Measurements from ENCODE around the gene PDE6B.

PDE6B gene

DNA sequence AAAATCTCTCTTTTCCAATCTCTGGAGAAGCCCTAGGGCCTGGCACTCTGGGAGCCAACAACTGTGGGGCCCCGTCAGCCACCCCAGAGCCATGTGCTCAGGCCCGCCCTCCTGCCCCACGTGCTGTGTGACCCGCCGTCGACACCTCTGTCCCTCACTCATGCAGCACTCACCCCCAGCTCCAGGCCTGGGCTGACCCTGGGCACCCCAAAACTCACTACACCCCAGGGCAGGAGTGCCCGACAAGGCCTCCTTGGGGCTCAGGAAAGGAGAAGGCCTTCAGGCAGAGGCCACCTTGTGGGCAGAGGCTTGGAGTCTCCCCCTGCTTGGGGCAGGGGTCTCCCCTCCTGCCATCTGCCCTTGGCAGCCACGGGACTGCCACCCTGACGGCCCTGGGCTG lies 54.7 kb downstream of the PDE6B start:
- no peak overlapping the region for H3K9ac ChIP-seq (ENCODE audit: low read length)
- H3K4me3 ChIP-seq (ENCODE audit: low read length), result no peak overlapping the region
- peaks cover 3% of the 10 kb centered on the region for H3K4me1 ChIP-seq (ENCODE audit: control insufficient read depth, insufficient read depth, low read length)
- peaks cover 2% of the 10 kb centered on the region for H3K27me3 ChIP-seq (ENCODE audit: control insufficient read depth, insufficient read depth, low read length)
- H3K27ac ChIP-seq (ENCODE audit: low read depth, low read length), result no peak overlapping the region
- H3K36me3 ChIP-seq (ENCODE audit: control insufficient read depth, insufficient read depth, low read length), result peaks cover under 1% of the 10 kb centered on the region

DNA sequence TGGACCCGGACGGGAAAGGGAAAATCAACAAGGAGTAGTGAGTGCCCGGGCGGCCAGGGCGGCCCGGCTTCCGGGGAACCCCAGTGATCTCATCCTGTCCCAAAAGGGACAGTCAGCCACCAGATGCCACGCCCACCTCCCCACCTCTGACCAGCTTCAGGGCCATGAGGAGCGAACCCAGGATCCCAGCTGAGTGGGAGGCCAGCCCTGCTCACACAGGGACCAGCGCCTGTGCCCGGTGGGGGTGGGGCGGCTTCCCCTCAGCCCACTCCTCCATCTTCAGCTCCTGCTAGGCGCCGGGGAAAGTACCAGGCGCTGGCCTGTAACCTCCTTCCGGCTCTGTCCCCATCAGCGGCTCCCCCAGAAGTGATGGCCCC lies 55.2 kb downstream of the PDE6B start:
- no peaks in the 10 kb centered on the region for H3K4me1 ChIP-seq (ENCODE audit: control insufficient read depth, insufficient read depth, low read length)
- H3K9ac ChIP-seq (ENCODE audit: low read length), result no peak overlapping the region
- peaks cover 2% of the 10 kb centered on the region for H3K27me3 ChIP-seq (ENCODE audit: control insufficient read depth, insufficient read depth, low read length)
- H3K27ac ChIP-seq (ENCODE audit: low read depth, low read length), result no peak overlapping the region
- H3K4me3 ChIP-seq (ENCODE audit: low read length), result peak overlapping the region; percentile 41
- H3K36me3 ChIP-seq (ENCODE audit: control insufficient read depth, insufficient read depth, low read length), result peaks cover 2% of the 10 kb centered on the region

DNA sequence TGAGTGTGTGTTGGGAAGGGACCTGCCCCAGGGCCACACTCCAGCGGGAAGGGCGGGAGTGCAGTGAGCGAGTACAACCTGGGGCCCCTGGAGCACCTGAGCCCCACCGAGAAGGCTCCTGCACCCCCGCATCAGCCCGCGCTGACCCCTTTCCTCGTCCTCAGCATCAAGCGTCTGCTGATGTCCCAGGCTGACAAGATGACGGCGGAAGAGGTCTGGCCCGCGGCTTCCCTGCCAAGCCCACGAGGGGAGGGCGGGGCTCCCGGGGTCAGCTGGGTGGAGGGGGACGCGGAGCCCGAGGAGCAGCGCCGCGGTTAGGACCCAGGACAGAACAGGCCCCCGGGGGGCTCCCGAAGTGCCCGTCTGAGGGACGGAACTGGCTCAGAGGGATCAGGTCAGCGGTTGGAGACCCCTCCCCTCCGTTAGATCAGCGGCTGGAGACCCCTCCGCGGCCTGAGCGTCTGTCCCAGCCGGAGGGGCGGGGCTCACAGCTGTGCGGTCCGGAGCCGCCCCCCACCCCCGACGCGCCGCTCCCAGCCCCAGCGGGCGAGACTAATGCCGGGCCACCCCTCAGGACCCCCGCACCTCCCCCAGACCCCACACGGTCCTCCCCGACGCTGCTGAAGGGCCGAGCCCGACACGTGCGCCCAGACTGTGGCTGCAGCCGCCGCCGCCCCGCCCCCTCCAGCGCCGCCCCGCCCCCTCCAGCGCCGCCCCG lies 55.7 kb downstream of the PDE6B start:
- H3K4me3 ChIP-seq (ENCODE audit: low read length), result peak overlapping the region; percentile 41
- peaks cover 2% of the 10 kb centered on the region for H3K36me3 ChIP-seq (ENCODE audit: control insufficient read depth, insufficient read depth, low read length)
- no peaks in the 10 kb centered on the region for H3K4me1 ChIP-seq (ENCODE audit: control insufficient read depth, insufficient read depth, low read length)
- no peak overlapping the region for H3K27ac ChIP-seq (ENCODE audit: low read depth, low read length)
- H3K27me3 ChIP-seq (ENCODE audit: control insufficient read depth, insufficient read depth, low read length), result peaks cover 2% of the 10 kb centered on the region
- no peak overlapping the region for H3K9ac ChIP-seq (ENCODE audit: low read length)

DNA sequence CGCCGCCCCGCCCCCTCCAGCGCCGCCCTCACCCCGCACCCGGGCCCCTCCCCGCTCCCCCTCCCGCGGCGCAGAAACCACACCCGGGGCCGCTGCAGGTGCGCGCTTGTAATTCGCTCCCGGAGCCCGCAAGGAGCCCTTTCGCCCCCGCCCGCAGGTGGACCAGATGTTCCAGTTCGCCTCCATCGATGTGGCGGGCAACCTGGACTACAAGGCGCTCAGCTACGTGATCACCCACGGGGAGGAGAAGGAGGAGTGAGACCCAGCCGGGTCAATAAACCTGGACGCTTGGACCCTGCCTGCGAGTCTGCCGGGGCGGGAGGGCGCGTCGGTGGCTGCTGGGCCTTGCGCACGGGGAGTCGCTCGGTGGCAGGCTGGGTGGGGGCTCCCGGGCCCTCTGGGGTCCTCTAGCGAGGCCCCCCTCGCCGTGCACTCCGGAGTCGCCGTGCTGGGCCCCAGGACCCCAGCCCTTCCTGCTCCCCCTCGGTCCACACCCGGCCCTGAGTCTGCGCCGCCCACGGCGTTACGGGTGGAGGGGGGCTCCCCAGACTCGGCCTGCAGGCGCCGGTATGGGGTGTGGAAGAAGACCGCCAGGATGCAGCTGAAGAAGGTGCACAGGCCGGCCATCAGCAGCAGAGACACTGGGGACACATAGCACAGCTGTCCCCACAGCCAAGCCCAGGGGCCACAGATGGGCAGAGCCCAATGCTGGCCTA lies 56.5 kb downstream of the PDE6B start:
- Histone ChIP-seq H3K9ac (ENCODE audit: low read length) (no peak overlapping the region), H3K4me1 (ENCODE audit: control insufficient read depth, insufficient read depth, low read length) (no peaks in the 10 kb centered on the region), H3K36me3 (ENCODE audit: control insufficient read depth, insufficient read depth, low read length) (peaks cover 2% of the 10 kb centered on the region), H3K27ac (ENCODE audit: low read depth, low read length) (no peak overlapping the region), H3K4me3 (ENCODE audit: low read length) (no peak overlapping the region), H3K27me3 (ENCODE audit: control insufficient read depth, insufficient read depth, low read length) (peaks cover 2% of the 10 kb centered on the region)

DNA sequence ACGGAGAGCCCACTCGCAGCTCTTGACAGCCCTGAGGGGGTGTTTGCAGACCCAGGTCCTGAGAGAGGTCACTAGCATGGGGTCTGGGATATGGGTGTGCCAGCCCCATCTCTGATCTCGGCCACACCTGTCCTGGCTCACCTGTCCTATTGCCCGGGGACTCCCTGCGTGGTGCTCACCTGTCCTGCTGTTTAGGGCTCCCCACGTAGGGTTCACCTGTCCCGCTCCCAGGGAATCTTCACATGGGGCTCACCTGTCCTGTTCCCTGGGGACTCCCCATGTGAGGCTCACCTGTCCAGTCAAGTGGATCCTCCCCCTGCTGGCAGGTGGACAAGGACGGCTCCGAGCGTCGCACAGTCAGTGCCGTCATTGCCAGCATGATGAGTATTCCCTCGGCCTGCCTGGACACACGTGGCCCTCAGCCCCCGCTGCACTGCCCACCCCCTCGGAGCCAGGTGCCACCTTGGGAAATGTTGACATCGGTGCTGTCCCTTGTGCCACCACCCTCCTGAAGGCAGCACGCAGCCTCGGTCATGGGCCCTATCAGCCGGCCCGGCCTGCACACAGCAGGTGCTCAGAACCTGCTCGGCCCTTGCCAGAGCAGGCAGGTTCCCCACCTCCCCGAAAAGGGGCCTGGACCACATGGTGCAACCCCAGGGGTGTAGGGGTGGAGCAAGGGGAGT lies 57.3 kb downstream of the PDE6B start:
- H3K27me3 ChIP-seq (ENCODE audit: control insufficient read depth, insufficient read depth, low read length), result peaks cover 2% of the 10 kb centered on the region
- peaks cover under 1% of the 10 kb centered on the region for H3K4me1 ChIP-seq (ENCODE audit: control insufficient read depth, insufficient read depth, low read length)
- no peak overlapping the region for H3K4me3 ChIP-seq (ENCODE audit: low read length)
- H3K36me3 ChIP-seq (ENCODE audit: control insufficient read depth, insufficient read depth, low read length), result peaks cover 2% of the 10 kb centered on the region
- H3K9ac ChIP-seq (ENCODE audit: low read length), result no peak overlapping the region
- no peak overlapping the region for H3K27ac ChIP-seq (ENCODE audit: low read depth, low read length)

DNA sequence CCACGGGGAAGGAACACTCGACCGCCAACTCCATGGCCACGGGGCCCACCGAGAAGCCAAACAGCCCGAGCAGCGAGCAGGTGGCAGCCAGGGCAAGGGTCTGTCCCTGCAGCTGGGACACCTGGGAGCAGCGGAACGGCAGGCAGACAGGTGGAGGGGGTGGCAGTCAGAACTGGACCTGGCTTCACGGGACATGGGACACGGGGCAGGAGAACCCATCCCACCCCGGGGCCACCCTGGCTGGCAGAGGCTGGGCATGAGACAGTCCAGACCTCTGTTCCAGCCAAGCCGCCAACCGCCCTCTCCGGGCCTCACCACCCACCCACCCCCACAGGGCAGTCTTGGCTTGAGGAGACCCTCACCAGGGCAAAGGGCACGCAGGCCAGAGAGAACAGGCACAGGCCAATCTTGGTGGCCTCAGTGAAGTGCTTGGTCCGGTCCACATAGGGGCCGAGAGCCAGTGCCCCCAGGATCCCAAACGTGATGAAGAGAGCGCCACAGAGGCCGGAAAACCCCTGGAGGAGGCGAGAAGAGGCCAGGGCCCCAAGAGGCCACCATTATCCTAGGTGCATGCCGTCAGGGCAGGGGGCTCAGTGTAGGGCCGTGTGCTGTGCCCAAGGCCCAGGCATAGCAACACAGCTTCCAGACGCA lies 58.0 kb downstream of the PDE6B start:
- Histone ChIP-seq H3K27me3 (ENCODE audit: control insufficient read depth, insufficient read depth, low read length) (peaks cover 2% of the 10 kb centered on the region), H3K36me3 (ENCODE audit: control insufficient read depth, insufficient read depth, low read length) (peaks cover 2% of the 10 kb centered on the region), H3K4me1 (ENCODE audit: control insufficient read depth, insufficient read depth, low read length) (peaks cover 2% of the 10 kb centered on the region), H3K9ac (ENCODE audit: low read length) (no peak overlapping the region), H3K4me3 (ENCODE audit: low read length) (no peak overlapping the region), H3K27ac (ENCODE audit: low read depth, low read length) (no peak overlapping the region)

DNA sequence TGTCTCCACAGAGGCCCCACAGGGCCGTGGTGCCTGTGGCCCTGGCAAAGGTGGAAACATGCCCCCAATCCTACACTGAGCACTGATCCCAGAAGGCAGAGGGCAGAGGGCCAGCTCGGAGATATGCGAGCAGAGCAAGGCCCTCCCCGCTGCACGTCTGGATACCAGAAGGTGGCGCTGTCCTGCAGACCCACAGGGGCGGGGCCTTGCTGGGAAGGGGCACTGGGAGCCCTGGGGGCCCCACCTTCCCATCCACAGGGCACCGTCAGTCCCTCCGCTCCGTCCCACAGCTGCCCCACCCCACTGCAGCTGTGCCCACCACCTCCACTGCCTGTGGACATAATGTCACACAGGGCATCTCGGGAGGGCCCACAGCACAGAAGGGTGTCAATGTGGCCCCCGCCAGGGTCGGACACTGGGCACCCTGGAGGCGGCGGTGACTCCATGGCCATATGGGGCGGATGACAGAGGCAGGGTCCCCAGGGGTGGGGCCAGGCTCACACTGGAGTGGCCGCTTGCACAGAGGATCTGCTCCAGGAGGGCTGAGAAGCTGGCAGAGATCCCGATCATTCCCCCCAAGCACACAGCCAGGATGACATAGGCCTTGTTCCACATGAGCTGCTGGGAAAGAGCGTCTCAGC lies 58.7 kb downstream of the PDE6B start:
- Histone ChIP-seq H3K36me3 (ENCODE audit: control insufficient read depth, insufficient read depth, low read length) (peaks cover 2% of the 10 kb centered on the region), H3K27me3 (ENCODE audit: control insufficient read depth, insufficient read depth, low read length) (peaks cover 2% of the 10 kb centered on the region), H3K27ac (ENCODE audit: low read depth, low read length) (no peak overlapping the region), H3K4me3 (ENCODE audit: low read length) (no peak overlapping the region), H3K4me1 (ENCODE audit: control insufficient read depth, insufficient read depth, low read length) (peaks cover 2% of the 10 kb centered on the region), H3K9ac (ENCODE audit: low read length) (no peak overlapping the region)

DNA sequence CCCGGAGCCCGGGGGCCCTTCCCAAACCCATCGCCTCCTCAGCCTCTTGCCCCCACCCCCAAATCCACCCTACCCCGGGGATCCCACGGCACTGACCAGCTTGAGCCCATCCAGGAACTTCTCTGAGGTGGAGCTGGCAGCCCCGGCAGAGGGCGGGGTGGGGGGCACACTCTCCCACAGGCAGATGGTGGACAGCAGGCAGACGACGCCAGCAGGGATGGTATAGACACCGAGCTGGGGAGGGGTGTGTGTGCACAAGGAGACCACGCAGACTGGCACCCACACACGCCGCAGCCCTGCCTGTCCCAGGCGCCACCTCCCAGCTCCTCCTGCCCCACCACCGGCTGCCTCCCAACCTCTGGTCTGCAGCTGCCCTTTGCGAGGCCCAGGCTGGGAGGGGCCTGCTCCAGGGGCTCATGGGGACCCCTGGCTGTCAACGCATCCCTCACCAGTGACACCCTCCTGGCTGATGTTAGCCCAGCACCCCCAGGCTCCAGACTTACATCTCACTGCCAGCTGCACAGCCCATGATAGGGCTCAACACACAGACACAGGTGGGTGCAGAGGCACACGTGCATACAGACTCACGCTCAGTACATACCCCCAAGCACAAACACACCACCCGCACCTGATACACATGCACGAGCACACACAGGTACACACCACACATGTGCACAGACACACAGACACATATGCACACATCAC lies 59.4 kb downstream of the PDE6B start:
- peaks cover 2% of the 10 kb centered on the region for H3K27me3 ChIP-seq (ENCODE audit: control insufficient read depth, insufficient read depth, low read length)
- H3K4me3 ChIP-seq (ENCODE audit: low read length), result no peak overlapping the region

DNA sequence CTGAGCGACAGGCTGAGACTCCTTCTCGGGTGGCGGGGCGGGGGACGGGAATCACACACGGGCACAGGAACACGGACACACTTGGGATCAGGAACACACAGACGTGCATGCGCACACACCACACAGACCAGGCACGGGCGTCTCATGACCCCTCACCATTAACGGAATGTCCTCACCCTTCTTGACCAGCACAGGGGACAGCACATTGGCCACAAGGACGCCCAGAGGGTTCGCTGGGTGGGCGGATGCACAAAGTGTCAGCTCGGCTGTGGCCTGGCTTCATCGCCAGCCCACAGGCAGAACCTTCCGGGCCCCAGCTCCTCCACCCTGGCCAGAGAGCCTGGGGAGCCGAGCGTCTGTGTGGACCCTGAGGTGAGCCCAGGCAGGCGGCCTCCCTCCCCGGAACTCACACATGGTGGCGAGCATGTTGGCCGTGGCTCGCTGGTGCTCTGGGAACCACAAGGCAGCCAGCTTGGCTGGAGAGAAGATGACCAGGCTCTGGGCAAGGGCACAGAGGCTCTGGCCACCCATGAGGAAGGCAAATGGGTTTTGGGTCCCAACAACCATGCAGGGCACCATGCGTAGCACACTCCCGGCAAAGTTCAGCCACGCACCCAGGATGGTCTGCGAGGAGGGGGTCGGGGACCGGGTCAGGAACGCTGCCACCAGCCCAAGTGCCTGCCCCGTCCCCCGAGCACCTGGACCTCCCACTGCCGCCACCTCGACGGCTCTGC lies 60.5 kb downstream of the PDE6B start:
- H3K4me3 ChIP-seq (ENCODE audit: low read length), result no peak overlapping the region
- peaks cover 2% of the 10 kb centered on the region for H3K4me1 ChIP-seq (ENCODE audit: control insufficient read depth, insufficient read depth, low read length)
- H3K27me3 ChIP-seq (ENCODE audit: control insufficient read depth, insufficient read depth, low read length), result peaks cover 2% of the 10 kb centered on the region
- H3K36me3 ChIP-seq (ENCODE audit: control insufficient read depth, insufficient read depth, low read length), result peaks cover 2% of the 10 kb centered on the region
- H3K27ac ChIP-seq (ENCODE audit: low read depth, low read length), result no peak overlapping the region
- no peak overlapping the region for H3K9ac ChIP-seq (ENCODE audit: low read length)

More for the DNA sequence above, 59.4 kb downstream of the PDE6B start:
- Histone ChIP-seq H3K9ac (ENCODE audit: low read length) (no peak overlapping the region), H3K27ac (ENCODE audit: low read depth, low read length) (no peak overlapping the region), H3K4me1 (ENCODE audit: control insufficient read depth, insufficient read depth, low read length) (peaks cover 2% of the 10 kb centered on the region), H3K36me3 (ENCODE audit: control insufficient read depth, insufficient read depth, low read length) (peaks cover 2% of the 10 kb centered on the region)

DNA sequence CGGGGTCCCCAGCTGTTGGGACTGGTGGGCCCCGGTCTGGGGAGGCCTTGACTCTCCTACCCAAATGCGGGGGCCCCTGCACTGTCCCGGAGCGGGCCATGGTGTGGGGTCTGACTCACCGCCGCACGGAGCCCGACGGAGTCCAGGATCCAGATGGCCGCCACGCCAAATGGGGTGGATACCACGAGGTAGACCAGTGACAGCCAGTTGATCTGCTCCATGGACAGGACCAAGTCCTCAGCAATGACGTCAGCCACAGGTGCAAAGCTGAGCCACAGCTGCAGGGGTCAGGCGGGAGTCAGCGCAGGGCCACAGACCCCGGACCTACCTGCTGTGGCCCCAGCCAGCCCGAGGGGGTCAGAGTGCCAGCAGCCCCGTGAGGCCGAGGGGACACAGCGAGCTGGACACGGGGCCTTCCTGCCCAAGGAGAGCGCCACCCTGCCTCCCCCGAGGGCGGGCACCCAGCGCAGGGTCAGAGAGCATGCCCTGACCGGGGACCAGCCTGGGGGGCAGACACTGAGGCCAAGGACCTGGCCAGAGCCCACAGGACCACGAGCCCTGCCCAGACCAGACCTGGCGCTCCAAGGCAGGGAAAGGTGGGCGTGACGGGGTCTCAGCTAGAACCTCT lies 61.2 kb downstream of the PDE6B start:
- H3K4me3 ChIP-seq (ENCODE audit: low read length), result no peak overlapping the region
- no peak overlapping the region for H3K27ac ChIP-seq (ENCODE audit: low read depth, low read length)
- H3K36me3 ChIP-seq (ENCODE audit: control insufficient read depth, insufficient read depth, low read length), result peaks cover 2% of the 10 kb centered on the region
- H3K27me3 ChIP-seq (ENCODE audit: control insufficient read depth, insufficient read depth, low read length), result peaks cover 2% of the 10 kb centered on the region
- no peak overlapping the region for H3K9ac ChIP-seq (ENCODE audit: low read length)
- peaks cover 2% of the 10 kb centered on the region for H3K4me1 ChIP-seq (ENCODE audit: control insufficient read depth, insufficient read depth, low read length)

Measured in rectal smooth muscle tissue (tissue), 1 donor.